ENCODE data around the gene RASSF8. TPM values are rescaled to one million over a fixed set of nuclear protein-coding genes. Genes with fewer than 3 reads are reported as not detected.

The RASSF8 gene
- total and polyA plus RNA-seq, 2 experiments from 2014 or later: 11.5 to 30.6 TPM

- peaks cover 4% of the 10 kb centered on the region for H3K27me3 Mint-ChIP-seq (ENCODE audit: insufficient read depth, low read depth, poor library complexity)
These were observed 27.1 kb downstream of the RASSF8 start for GRCh38 chr12:25985316-25986175.

GRCh38 chr12:25986180-25986579, 27.7 kb downstream of the RASSF8 start:
- peaks cover 47% of the 10 kb centered on the region for H3K4me1 Mint-ChIP-seq
- TF ChIP-seq NANOG (IDR thresholded peaks at IDR 0.05; ENCODE audit: borderline replicate concordance) (no peak), EZH2 (IDR thresholded peaks at IDR 0.05; ENCODE audit: low read depth, unreplicated experiment) (no peak), EZH2phosphoT487 (IDR thresholded peaks at IDR 0.05; ENCODE audit: unreplicated experiment) (no peak), CTCF (conservative IDR thresholded peaks at IDR 0.05; ENCODE audit: low read depth in 2 of 2) (no peak), ZNF114 (CRISPR knock-in tag; IDR thresholded peaks at IDR 0.05) (no peak), REST (IDR thresholded peaks at IDR 0.05; ENCODE audit: unreplicated experiment) (no peak), CREB1 (CRISPR knock-in tag; IDR thresholded peaks at IDR 0.05; ENCODE audit: low read depth) (no peak), STAT1 (IDR thresholded peaks at IDR 0.05; ENCODE audit: unreplicated experiment) (no peak), ETS1 (IDR thresholded peaks at IDR 0.05) (no peak), ZNF331 (CRISPR knock-in tag; IDR thresholded peaks at IDR 0.05; ENCODE audit: low read depth) (no peak), POLR2AphosphoS5 (IDR thresholded peaks at IDR 0.05; ENCODE audit: low read depth) (no peak), JUNB (IDR thresholded peaks at IDR 0.05; ENCODE audit: unreplicated experiment) (no peak)
- Histone ChIP-seq H3K36me3 (ENCODE audit: insufficient read depth) (no peaks in the 10 kb centered on the region), H3K9me2 (ENCODE audit: insufficient read depth) (no peaks in the 10 kb centered on the region), H3K79me2 (replicated peaks; ENCODE audit: insufficient read depth) (peaks cover 100% of the 10 kb centered on the region), H2AFZ (no peak overlapping the region), H3K4me3 (no peak overlapping the region), H3K4me1 (ENCODE audit: insufficient read depth) (peaks cover 41% of the 10 kb centered on the region), H3K27ac (ENCODE audit: low read depth) (peak overlapping the region; percentile 34; the same call in 1 of the 2 replicates), H3K27me3 (ENCODE audit: insufficient read depth) (no peaks in the 10 kb centered on the region), H4K20me1 (replicated peaks; ENCODE audit: insufficient read depth) (0 out of 2 replicates have a peak, but pooled peaks cover 5% of the 10 kb centered on the region), H3F3A (replicated peaks; ENCODE audit: low read depth) (no peaks in the 10 kb centered on the region), H3K4me2 (peak overlapping the region; percentile 44)
- H3K9me3 Mint-ChIP-seq: no peaks in the 10 kb centered on the region
- no peak overlapping the region for H3K4me3 Mint-ChIP-seq
- ATAC-seq (no peak), DNase-seq (ENCODE audit: low spot score) (no peak)
- no peak overlapping the region for H3K27ac Mint-ChIP-seq
- H3K36me3 Mint-ChIP-seq (ENCODE audit: low read depth): no peaks in the 10 kb centered on the region
- peaks cover 4% of the 10 kb centered on the region for H3K27me3 Mint-ChIP-seq (ENCODE audit: insufficient read depth, low read depth, poor library complexity)

More at GRCh38 chr12:25985316-25986175, 27.1 kb downstream of the RASSF8 start:
- peak; percentile 78 for ATAC-seq
- Mint-ChIP-seq H3K9me3 (no peaks in the 10 kb centered on the region), H3K27ac (peak overlapping the region; percentile 46; the same call in 1 of the 2 replicates), H3K4me1 (peaks cover 42% of the 10 kb centered on the region), H3K36me3 (ENCODE audit: low read depth) (no peaks in the 10 kb centered on the region), H3K4me3 (no peak overlapping the region)
- Histone ChIP-seq H3K79me2 (replicated peaks; ENCODE audit: insufficient read depth) (peaks cover 100% of the 10 kb centered on the region), H4K20me1 (replicated peaks; ENCODE audit: insufficient read depth) (0 out of 2 replicates have a peak, but pooled peaks cover 5% of the 10 kb centered on the region), H3K27ac (ENCODE audit: low read depth) (peak overlapping the region; percentile 34; the same call in 1 of the 2 replicates), H3F3A (replicated peaks; ENCODE audit: low read depth) (no peaks in the 10 kb centered on the region), H3K4me2 (peak overlapping the region; percentile 44), H3K36me3 (ENCODE audit: insufficient read depth) (no peaks in the 10 kb centered on the region), H3K27me3 (ENCODE audit: insufficient read depth) (no peaks in the 10 kb centered on the region), H3K4me3 (no peak overlapping the region), H2AFZ (no peak overlapping the region), H3K4me1 (ENCODE audit: insufficient read depth) (peaks cover 40% of the 10 kb centered on the region), H3K9me2 (ENCODE audit: insufficient read depth) (no peaks in the 10 kb centered on the region)
- no peak for TF ChIP-seq NANOG (IDR thresholded peaks at IDR 0.05; ENCODE audit: borderline replicate concordance)
- no peak for TF ChIP-seq EZH2phosphoT487 (IDR thresholded peaks at IDR 0.05; ENCODE audit: unreplicated experiment)
- TF ChIP-seq ETS1 (IDR thresholded peaks at IDR 0.05): no peak
- DNase-seq (ENCODE audit: low spot score): no peak
